Lower leg skin (tissue), 3 donors: ENCODE results near the gene MAN2A1.

ENCODE experiments used
- CTCF ChIP-seq, 3 donors: fragments of 450-650 bp; IDR thresholded peaks; one replicate each; pipeline ENCODE4 v1.5.1; 2016; ENCODE audit warnings: antibody characterized with exemption in 3 of 3, mild to moderate bottlenecking in 3 of 3, moderate library complexity in 2 of 3
- POLR2A ChIP-seq, 2 donors: fragments of 450-650 bp; IDR thresholded peaks; one replicate each; pipeline ENCODE4 v1.6.1; 2016 to 2017; ENCODE audit warnings: antibody characterized with exemption in 2 of 2, mild to moderate bottlenecking in 1 of 2, moderate library complexity in 1 of 2

- no peak for TF ChIP-seq CTCF (IDR thresholded peaks at IDR 0.05)
- TF ChIP-seq POLR2A (IDR thresholded peaks at IDR 0.05) = no peak
Observed at GRCh38 chr5:109700516-109701153, 10.9 kb downstream of the MAN2A1 start.
